Measurements from ENCODE around the gene ZNF366.

DNA sequence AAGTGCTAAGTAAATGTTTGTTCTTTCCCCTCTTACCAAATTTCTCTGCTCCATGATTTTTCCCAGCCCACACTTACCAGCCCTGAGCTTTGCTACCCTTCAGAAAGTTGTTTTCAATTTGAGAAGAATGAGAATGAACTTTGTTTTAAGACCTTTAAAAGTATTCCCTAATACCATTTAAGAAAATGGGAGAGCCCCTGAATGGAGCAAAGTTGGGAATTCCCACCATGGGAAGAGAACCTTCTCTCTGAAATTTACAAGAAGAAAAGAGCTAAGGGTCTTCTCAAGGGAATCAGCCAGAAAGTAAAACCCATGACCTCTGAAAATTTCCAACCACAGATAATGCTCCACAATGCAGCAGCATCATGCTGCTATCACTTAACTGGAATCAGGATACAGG lies 17.7 kb downstream of the ZNF366 start:
- TF ChIP-seq, protein P1, sequence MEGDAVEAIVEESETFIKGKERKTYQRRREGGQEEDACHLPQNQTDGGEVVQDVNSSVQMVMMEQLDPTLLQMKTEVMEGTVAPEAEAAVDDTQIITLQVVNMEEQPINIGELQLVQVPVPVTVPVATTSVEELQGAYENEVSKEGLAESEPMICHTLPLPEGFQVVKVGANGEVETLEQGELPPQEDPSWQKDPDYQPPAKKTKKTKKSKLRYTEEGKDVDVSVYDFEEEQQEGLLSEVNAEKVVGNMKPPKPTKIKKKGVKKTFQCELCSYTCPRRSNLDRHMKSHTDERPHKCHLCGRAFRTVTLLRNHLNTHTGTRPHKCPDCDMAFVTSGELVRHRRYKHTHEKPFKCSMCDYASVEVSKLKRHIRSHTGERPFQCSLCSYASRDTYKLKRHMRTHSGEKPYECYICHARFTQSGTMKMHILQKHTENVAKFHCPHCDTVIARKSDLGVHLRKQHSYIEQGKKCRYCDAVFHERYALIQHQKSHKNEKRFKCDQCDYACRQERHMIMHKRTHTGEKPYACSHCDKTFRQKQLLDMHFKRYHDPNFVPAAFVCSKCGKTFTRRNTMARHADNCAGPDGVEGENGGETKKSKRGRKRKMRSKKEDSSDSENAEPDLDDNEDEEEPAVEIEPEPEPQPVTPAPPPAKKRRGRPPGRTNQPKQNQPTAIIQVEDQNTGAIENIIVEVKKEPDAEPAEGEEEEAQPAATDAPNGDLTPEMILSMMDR (conservative IDR thresholded peaks at IDR 0.05; ENCODE audit: low read length), result no peak
- TF ChIP-seq EZH2phosphoT487 (IDR thresholded peaks at IDR 0.05; ENCODE audit: borderline replicate concordance), result no peak
